K562 (cell line): Measurements from ENCODE around the gene ZNF219. TPM values are rescaled to one million over a fixed set of nuclear protein-coding genes. Genes with fewer than 3 reads are reported as not detected.

ENCODE experiments used
- ATAC-seq: fragments of 200-7000 bp; cut with Tn5 transposase; 3 replicates; pipeline ENCODE4 v1.9.1; 2020; ENCODE audit warnings: moderate library complexity
- BruUV-seq: library from RNA; stranded (reverse); fragments of 400-500 nt; replicated peaks from 2 replicates; lab custom pipeline; 2021; lab: Mats Ljungman, UMichigan
- CTCF ChIA-PET: fragments of 300-600 bp; formaldehyde crosslinking; extraction: SDS; loops from one replicate; lab custom pipeline; 2021; ENCODE audit warnings: low intra/inter-chr PET ratio; lab: Yijun Ruan, JAX
- POLR2A ChIA-PET: fragments of 300-600, 350-650 bp; sonication (Branson Sonifier 250); formaldehyde crosslinking; extraction: SDS; loops from one replicate; lab custom pipeline; 2021; ENCODE audit warnings: antibody characterized with exemption, inconsistent platforms; lab: Yijun Ruan, JAX
- DNase-seq, 4 experiments: peaks; one replicate each; pipeline versions ENCODE4 v3.0.0 to v3.0.0-alpha.2; 2011 to 2018; ENCODE audit warnings: low spot score in 3 of 4, mixed read lengths in 3 of 4; ENCODE audit errors: extremely low read depth in 1 of 4
- FAIRE-seq: peaks from 2 replicates; lab custom pipeline; 2011; peaks lifted over from hg19 to GRCh38; lab: Jason Lieb, UNC
- H2AFZ ChIP-seq: 2 replicates; pipeline ENCODE4 v1.6.0; 2011; ENCODE audit warnings: low read depth, low read length, control low read depth, inconsistent platforms
- H3K27ac ChIP-seq: fragments of 200-600 bp; 3 replicates; pipeline ENCODE4 v1.8.0; 2011; ENCODE audit warnings: low read depth, mild to moderate bottlenecking, control low read depth, inconsistent platforms, low read length, moderate library complexity, mixed read lengths; ENCODE audit errors: extremely low read depth
- H3K27me3 ChIP-seq, 2 experiments: fragments of 300-600 bp in 1 of 2; 2 replicates in 1 of 2; 3 replicates in 1 of 2; pipeline versions ENCODE4 v1.6.0 to v1.8.0; 2011; ENCODE audit warnings: inconsistent platforms in 2 of 2, low read length in 2 of 2, mild to moderate bottlenecking in 1 of 2, mixed read lengths in 1 of 2, moderate library complexity in 1 of 2; ENCODE audit not compliant: control insufficient read depth in 2 of 2, insufficient read depth in 2 of 2
- H3K36me3 ChIP-seq: fragments of 300-600 bp; 3 replicates; pipeline ENCODE4 v1.8.0; 2011; ENCODE audit warnings: mild to moderate bottlenecking, low read length, inconsistent platforms; ENCODE audit not compliant: control insufficient read depth, insufficient read depth
- H3K4me1 ChIP-seq, 2 experiments: fragments of 200-600 bp in 1 of 2; replicated peaks in 1 of 2; 2 replicates in 1 of 2; 3 replicates in 1 of 2; pipeline versions ENCODE4 v1.5.1 to v1.8.0; 2011; ENCODE audit warnings: inconsistent platforms in 2 of 2, low read length in 2 of 2, mild to moderate bottlenecking in 1 of 2, mixed read lengths in 1 of 2, moderate library complexity in 1 of 2; ENCODE audit not compliant: control insufficient read depth in 2 of 2, insufficient read depth in 2 of 2
- H3K4me2 ChIP-seq: 2 replicates; pipeline ENCODE4 v1.6.1; 2011; ENCODE audit warnings: low read length, control low read depth, inconsistent platforms, mixed read lengths; ENCODE audit not compliant: insufficient read depth
- H3K4me3 ChIP-seq: fragments of 200-600 bp; sonication (generic), shearing (Covaris generic); 2 replicates; pipeline ENCODE4 v1.5.1; 2016; ENCODE audit warnings: control low read depth, inconsistent platforms
- H3K79me2 ChIP-seq: fragments of 200-600 bp; 3 replicates; pipeline ENCODE4 v1.8.0; 2011; ENCODE audit warnings: low read length, inconsistent platforms; ENCODE audit not compliant: control insufficient read depth, insufficient read depth
- H3K9ac ChIP-seq, 2 experiments: 2 replicates each; pipeline versions ENCODE4 v1.6.0 to v1.6.1; 2011; ENCODE audit warnings: low read depth in 2 of 2, low read length in 2 of 2, control low read depth in 1 of 2, inconsistent platforms in 1 of 2, mild to moderate bottlenecking in 1 of 2, mixed read lengths in 1 of 2; ENCODE audit not compliant: insufficient read depth in 1 of 2
- H3K9me1 ChIP-seq: one replicate; pipeline ENCODE4 v1.6.0; 2011; ENCODE audit warnings: inconsistent platforms, mild to moderate bottlenecking, low read length, moderate library complexity; ENCODE audit not compliant: control insufficient read depth, insufficient read depth
- H3K9me3 ChIP-seq: replicated peaks from 2 replicates; pipeline ENCODE4 v1.5.1; 2011; ENCODE audit warnings: low read depth, low read length, inconsistent platforms; ENCODE audit not compliant: control insufficient read depth, insufficient read depth
- H4K20me1 ChIP-seq: replicated peaks from 2 replicates; pipeline ENCODE4 v1.6.1; 2011; ENCODE audit warnings: low read length, inconsistent platforms, mixed read lengths; ENCODE audit not compliant: control insufficient read depth, insufficient read depth
- ESRRA ChIP-seq: fragments of 450-650 bp; IDR thresholded peaks from 2 replicates; pipeline ENCODE4 v1.6.1; 2014; ENCODE audit warnings: low read depth, mild to moderate bottlenecking, moderate library complexity, borderline replicate concordance
- ETV1 ChIP-seq: fragments of 450-650 bp; conservative IDR thresholded peaks from 2 replicates; pipeline ENCODE4 v1.6.1; 2016; ENCODE audit warnings: missing genetic modification characterization, control low read depth, low read depth, missing compliant biosample characterization
- MEIS2 ChIP-seq: fragments of 450-650 bp; IDR thresholded peaks from 2 replicates; pipeline ENCODE4 v1.6.1; 2014; ENCODE audit warnings: mild to moderate bottlenecking; ENCODE audit not compliant: partially characterized antibody
- NFIC ChIP-seq: fragments of 450-650 bp; IDR thresholded peaks from 2 replicates; pipeline ENCODE4 v1.6.1; 2017; ENCODE audit warnings: mild to moderate bottlenecking, inconsistent platforms
- NR2C1 ChIP-seq, 2 experiments: fragments of 450-650 bp; IDR thresholded peaks; 2 replicates each; pipeline ENCODE4 v1.6.1; 2017; ENCODE audit warnings: mild to moderate bottlenecking in 2 of 2, antibody characterized with exemption in 1 of 2, inconsistent platforms in 1 of 2, missing compliant biosample characterization in 1 of 2, missing genetic modification characterization in 1 of 2
- NR2C2 ChIP-seq, 2 experiments: fragments of 200-800 bp in 1 of 2; sonication (Bioruptor generic) in 1 of 2; sonication (generic) in 1 of 2; formaldehyde crosslinking in 1 of 2; IDR thresholded peaks; 2 replicates each; pipeline versions ENCODE4 v1.6.1 to v1.8.0; 2016 to 2022; ENCODE audit warnings: mild to moderate bottlenecking in 1 of 2, missing compliant biosample characterization in 1 of 2, missing genetic modification characterization in 1 of 2, missing genetic modification reagents in 1 of 2
- SOX6 ChIP-seq: fragments of 450-650 bp; IDR thresholded peaks from 2 replicates; pipeline ENCODE4 v1.6.1; 2014; ENCODE audit warnings: mild to moderate bottlenecking
- WGBS: fragments of 100-300 bp; shearing (Covaris generic); methylation state at CpG from one replicate; pipeline ENCODE4 v1.1.6; 2016; ENCODE audit warnings: low coverage, mixed read lengths; ENCODE audit not compliant: insufficient coverage; ENCODE audit errors: missing lambda C conversion rate; 5-methylcytosine and 5-hydroxymethylcytosine counted together
- in situ Hi-C: fragments of 300-500 bp; cut with MboI; formaldehyde crosslinking; loops from 4 replicates; pipeline ENCODE4 v1.15.0; 2018; ENCODE audit warnings: inconsistent platforms, mixed read lengths
- intact Hi-C: fragments of 100-400 bp; cut with micrococcal nuclease; formaldehyde crosslinking; loops from 2 replicates; pipeline ENCODE4 v1.14.2; 2022
- polyA plus RNA-seq, 8 experiments: library from polyadenylated mRNA; depleted of rRNA in 4 of 8; stranded (reverse) in 5 of 8; unstranded in 3 of 8; fragments of >200 nt; fragmentation: Nextera tagmentation in 2 of 8; fragmentation: Illumina TruSeq in 1 of 8; extraction: Ambion mirVana in 2 of 8; extraction: Trizol in 1 of 8; gene quantifications; 2 replicates each; pipeline versions ENCODE4 v1.2.1 to v1.2.3, GENCODE V29; 2011 to 2014; ENCODE audit warnings: inconsistent platforms in 1 of 8, missing spikeins in 1 of 8
- total RNA-seq, 7 experiments: library from RNA; depleted of rRNA in 6 of 7; stranded (reverse); fragments of >200 nt in 6 of 7; fragmentation: Illumina TruSeq in 2 of 7; extraction: Trizol in 2 of 7; gene quantifications; 2 replicates each; pipeline versions ENCODE4 v1.2.1 to v1.2.3, GENCODE V29; 2011 to 2021; ENCODE audit warnings: low replicate concordance in 1 of 7
- TF ChIP-seq, protein P1 (sequence below): sonication (generic); formaldehyde crosslinking; IDR thresholded peaks from 2 replicates; pipeline ENCODE4 v1.8.1; 2022; ENCODE audit warnings: missing genetic modification reagents
- TF ChIP-seq, protein P2 (sequence below): fragments of 450-650 bp; conservative IDR thresholded peaks from 2 replicates; pipeline ENCODE4 v1.6.1; 2016; ENCODE audit warnings: missing genetic modification characterization, low read depth, mild to moderate bottlenecking, control low read depth, missing compliant biosample characterization

The ZNF219 gene
- total and polyA plus RNA-seq, 9 of the 15 experiments (the other 6 are each of a cell fraction or from before 2014, with no cell fraction given): 0.29 to 10.6 (median 2.8) TPM

DNA sequence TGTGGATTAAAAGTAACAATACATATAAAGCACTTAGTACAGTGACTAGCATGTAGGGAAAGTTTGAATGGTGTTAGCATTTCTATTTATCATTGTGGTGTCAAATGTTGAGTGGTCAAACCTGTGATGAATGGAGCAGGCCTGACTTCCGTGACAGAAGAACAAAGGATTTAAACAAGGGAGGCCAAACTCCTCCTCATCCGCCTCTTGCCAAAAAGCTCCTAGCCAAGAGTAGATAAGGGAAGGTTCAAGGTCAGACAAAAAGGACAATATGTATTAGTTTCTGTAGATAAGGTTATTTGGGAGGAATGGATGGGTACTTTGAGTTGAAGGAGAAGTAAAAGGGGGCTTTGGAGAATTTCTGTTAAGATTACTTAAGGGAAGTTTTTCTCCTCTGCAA, 49.8 kb downstream of the ZNF219 start:
- POLR2A ChIA-PET: interaction anchor here (0.6 to 1.4 kb wide), 3 partner anchors 10 to 33 kb away, joined by 3 to 5 read pairs (median 4); no protein-coding TSS in a partner anchor
- no peaks in the 10 kb centered on the region for H3K36me3 ChIP-seq
- no peak overlapping the region for H3K9ac ChIP-seq
- peak overlapping the region; percentile 54 for H2AFZ ChIP-seq
- DNase-seq (peak in 1 of 4 experiments; percentile 24), FAIRE-seq (no peak), ATAC-seq (no peak)
- H3K9me3 ChIP-seq: no peaks in the 10 kb centered on the region
- no peaks in the 10 kb centered on the region for H3K79me2 ChIP-seq
- CTCF ChIA-PET: interaction anchor here (0.6 kb wide), 1 partner anchor 53 kb away, joined by 3 read pairs; no protein-coding TSS in a partner anchor
- no peaks in the 10 kb centered on the region for H4K20me1 ChIP-seq
- TF ChIP-seq, protein P1, sequence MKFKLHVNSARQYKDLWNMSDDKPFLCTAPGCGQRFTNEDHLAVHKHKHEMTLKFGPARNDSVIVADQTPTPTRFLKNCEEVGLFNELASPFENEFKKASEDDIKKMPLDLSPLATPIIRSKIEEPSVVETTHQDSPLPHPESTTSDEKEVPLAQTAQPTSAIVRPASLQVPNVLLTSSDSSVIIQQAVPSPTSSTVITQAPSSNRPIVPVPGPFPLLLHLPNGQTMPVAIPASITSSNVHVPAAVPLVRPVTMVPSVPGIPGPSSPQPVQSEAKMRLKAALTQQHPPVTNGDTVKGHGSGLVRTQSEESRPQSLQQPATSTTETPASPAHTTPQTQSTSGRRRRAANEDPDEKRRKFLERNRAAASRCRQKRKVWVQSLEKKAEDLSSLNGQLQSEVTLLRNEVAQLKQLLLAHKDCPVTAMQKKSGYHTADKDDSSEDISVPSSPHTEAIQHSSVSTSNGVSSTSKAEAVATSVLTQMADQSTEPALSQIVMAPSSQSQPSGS (CRISPR knock-in tag): no peak
- TF ChIP-seq ETV1 (tag): 0 out of 2 replicates have a peak, but pooled peaks have one; percentile 24
- no peak for TF ChIP-seq NR2C1 (IDR thresholded peaks at IDR 0.05)
- TF ChIP-seq NR2C1 (tag; IDR thresholded peaks at IDR 0.05): 0 out of 2 replicates have a peak, but pooled peaks have one; percentile 31
- TF ChIP-seq NFIC: 0 out of 2 replicates have a peak, but pooled peaks have one; percentile 7
- TF ChIP-seq NR2C2 (CRISPR knock-in tag; IDR thresholded peaks at IDR 0.05): no peak
- peak; percentile 25; the same call in 1 of the 2 replicates for TF ChIP-seq NR2C2 (tag; IDR thresholded peaks at IDR 0.05)
- peak; percentile 55; the same call in 1 of the 2 replicates for TF ChIP-seq SOX6
- TF ChIP-seq MEIS2: peak; percentile 61
- TF ChIP-seq ESRRA: peak; percentile 82
- TF ChIP-seq, protein P2, sequence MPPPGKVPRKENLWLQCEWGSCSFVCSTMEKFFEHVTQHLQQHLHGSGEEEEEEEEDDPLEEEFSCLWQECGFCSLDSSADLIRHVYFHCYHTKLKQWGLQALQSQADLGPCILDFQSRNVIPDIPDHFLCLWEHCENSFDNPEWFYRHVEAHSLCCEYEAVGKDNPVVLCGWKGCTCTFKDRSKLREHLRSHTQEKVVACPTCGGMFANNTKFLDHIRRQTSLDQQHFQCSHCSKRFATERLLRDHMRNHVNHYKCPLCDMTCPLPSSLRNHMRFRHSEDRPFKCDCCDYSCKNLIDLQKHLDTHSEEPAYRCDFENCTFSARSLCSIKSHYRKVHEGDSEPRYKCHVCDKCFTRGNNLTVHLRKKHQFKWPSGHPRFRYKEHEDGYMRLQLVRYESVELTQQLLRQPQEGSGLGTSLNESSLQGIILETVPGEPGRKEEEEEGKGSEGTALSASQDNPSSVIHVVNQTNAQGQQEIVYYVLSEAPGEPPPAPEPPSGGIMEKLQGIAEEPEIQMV (tag): no peak
- no peak overlapping the region for H3K4me3 ChIP-seq
- no peak overlapping the region for H3K4me2 ChIP-seq
- BruUV-seq: no TSS peak
- no peaks in the 10 kb centered on the region for H3K27me3 ChIP-seq
- WGBS: 34% methylated on average over 2 of the region's 2 CpGs
- intact Hi-C loops (no loop called here), in situ Hi-C loops (no loop called here)
- H3K27ac ChIP-seq: no peak overlapping the region
- no peaks in the 10 kb centered on the region for H3K9me1 ChIP-seq
- H3K4me1 ChIP-seq: peaks cover 5 to 14% of the 10 kb centered on the region in 2 experiments; a peak in 4 of 5 replicates
